Activated naive CD8-positive, alpha-beta T cell treated with anti-CD3 and anti-CD28 coated beads, Interleukin-2, amount 50 U/mL, for 24 hours (primary cell): ENCODE measurements around the gene SEC16A.

ENCODE experiments used
- ATAC-seq: fragments of 150-1000 bp; cut with Tn5 transposase; one replicate; pipeline ENCODE4 v1.10.0; 2021
- DNase-seq: peaks from one replicate; pipeline ENCODE4 v3.0.0; 2021
- H3K27ac Mint-ChIP-seq: one replicate; pipeline ENCODE4 v1.8.0; 2021; ENCODE audit warnings: mild to moderate bottlenecking, mixed read lengths
- H3K27me3 Mint-ChIP-seq: one replicate; pipeline ENCODE4 v1.8.0; 2021; ENCODE audit warnings: mixed read lengths
- H3K36me3 Mint-ChIP-seq: one replicate; pipeline ENCODE4 v1.8.0; 2021; ENCODE audit warnings: low read depth, mixed read lengths
- H3K4me1 Mint-ChIP-seq: one replicate; pipeline ENCODE4 v1.8.0; 2021; ENCODE audit warnings: mixed read lengths
- H3K4me3 Mint-ChIP-seq: one replicate; pipeline ENCODE4 v1.8.0; 2021; ENCODE audit warnings: mild to moderate bottlenecking, moderate library complexity, mixed read lengths
- H3K9me3 Mint-ChIP-seq: one replicate; pipeline ENCODE4 v1.8.0; 2021; ENCODE audit warnings: mixed read lengths

Gene SEC16A

DNA sequence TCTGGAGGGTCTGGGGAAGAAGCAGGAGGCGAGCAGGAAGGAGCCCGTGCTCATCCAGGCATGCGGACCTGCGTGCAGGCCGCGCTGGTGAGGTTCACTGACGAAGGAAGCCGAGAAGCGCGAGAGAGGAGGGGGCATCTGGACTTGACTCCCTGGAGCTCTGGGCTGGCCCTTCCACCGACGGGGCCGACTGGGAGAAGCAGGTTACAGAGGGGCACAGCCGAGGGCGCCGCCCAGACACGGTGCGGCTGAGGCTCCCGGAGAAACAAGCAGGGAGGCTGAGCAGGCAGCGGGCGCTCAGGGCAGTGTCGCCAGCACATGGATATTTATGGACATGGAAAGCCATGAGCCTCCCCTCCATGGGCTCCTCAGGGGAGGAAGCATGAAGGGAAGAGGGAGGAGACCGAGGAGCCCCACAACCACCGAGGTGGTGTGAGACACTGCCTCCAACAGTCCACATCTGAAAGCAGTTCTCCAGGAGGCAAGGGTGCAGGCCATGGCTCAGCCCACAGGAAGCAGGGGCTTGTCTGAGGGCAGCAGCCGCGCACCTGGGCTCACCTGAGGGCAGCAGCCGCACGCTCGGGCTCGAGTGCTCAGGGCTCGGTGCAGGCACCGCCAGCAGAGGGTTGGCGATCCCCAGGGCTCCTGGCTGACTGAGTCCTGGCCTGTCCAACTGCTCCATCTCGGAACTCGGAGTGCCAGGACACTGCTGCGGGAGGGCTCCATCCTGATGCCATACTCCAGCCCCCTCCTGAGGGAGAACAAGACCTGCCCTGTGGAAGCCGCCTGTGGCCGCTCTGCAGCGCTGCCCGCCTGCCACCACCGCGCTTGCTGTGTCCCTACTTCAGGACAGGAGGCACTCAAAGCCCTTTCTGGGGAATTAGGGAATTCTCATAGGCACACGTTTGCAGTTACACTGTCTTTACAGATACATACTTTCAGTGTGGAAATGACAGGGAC, 27.5 kb downstream of the SEC16A start:
- Mint-ChIP-seq H3K36me3 (peaks cover 43% of the 10 kb centered on the region), H3K27me3 (no peaks in the 10 kb centered on the region), H3K9me3 (no peaks in the 10 kb centered on the region), H3K4me3 (no peak overlapping the region), H3K27ac (no peak overlapping the region), H3K4me1 (no peaks in the 10 kb centered on the region)
- DNase-seq (no peak), ATAC-seq (peak; percentile 29)

DNA sequence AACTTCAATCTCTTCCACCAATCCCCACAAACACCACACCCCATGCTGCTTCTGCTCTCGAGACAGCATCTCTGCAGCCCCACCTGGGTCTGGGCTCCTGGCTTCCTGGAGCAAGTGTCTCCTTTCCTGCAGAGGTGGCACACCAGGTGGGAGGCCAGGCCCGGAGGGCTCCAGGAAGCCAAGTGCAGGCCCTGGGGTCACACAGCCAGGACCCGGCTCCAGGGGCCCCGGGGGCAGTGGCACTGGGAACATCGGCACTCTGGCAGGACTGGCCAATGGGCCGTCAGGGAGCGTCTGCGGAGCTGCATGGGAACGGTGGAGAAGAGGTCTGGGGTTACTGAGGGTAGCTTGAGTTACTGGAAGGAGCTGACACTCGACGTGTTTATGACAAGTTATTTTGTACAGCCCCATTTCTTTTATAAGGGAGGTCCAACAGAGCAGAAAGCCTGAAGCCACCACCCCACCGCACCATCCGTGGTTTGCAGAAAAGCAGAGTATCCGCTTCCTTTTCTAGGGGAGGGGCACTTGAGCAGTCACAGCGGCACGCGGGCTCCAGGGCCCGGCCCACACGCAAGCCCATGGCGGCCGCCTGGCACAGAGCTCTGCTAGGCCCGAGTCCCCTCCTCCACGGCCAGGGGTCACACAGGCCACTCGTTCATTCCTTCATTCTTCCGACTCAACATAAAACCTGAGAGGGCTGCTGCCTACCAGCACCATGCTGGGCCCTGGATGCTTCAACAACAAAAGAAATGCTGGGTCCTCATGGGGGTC, 28.6 kb downstream of the SEC16A start:
- H3K36me3 Mint-ChIP-seq = peaks cover 47% of the 10 kb centered on the region
- H3K9me3 Mint-ChIP-seq = no peaks in the 10 kb centered on the region

DNA sequence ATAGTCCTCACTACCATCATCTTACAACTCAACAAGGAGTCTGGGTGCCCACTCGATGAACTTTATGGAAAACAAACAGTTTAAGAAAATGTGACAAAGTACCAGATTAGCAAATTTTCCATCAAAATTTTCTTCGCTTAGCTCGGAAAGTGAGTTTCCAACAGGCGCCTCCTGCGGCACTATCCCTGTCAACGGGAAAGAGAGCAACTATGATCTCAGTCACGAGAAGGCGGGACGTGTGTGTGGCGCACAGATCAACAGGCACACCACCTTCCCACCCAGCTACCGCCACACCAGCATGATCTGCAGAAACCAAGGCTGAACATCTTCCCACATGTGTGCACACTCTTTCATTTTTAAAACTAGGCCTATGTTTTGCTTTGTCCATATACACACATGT, 29.5 kb downstream of the SEC16A start:
- ATAC-seq (no peak), DNase-seq (no peak)
- no peaks in the 10 kb centered on the region for H3K9me3 Mint-ChIP-seq
- H3K36me3 Mint-ChIP-seq = peaks cover 41% of the 10 kb centered on the region
- H3K27ac Mint-ChIP-seq = no peak overlapping the region
- H3K27me3 Mint-ChIP-seq = no peaks in the 10 kb centered on the region
- no peak overlapping the region for H3K4me3 Mint-ChIP-seq
- H3K4me1 Mint-ChIP-seq = no peaks in the 10 kb centered on the region

More for the DNA sequence above, 28.6 kb downstream of the SEC16A start:
- ATAC-seq = no peak
- Mint-ChIP-seq H3K4me3 (no peak overlapping the region), H3K4me1 (no peaks in the 10 kb centered on the region), H3K27ac (no peak overlapping the region), H3K27me3 (no peaks in the 10 kb centered on the region)
- DNase-seq = no peak

DNA sequence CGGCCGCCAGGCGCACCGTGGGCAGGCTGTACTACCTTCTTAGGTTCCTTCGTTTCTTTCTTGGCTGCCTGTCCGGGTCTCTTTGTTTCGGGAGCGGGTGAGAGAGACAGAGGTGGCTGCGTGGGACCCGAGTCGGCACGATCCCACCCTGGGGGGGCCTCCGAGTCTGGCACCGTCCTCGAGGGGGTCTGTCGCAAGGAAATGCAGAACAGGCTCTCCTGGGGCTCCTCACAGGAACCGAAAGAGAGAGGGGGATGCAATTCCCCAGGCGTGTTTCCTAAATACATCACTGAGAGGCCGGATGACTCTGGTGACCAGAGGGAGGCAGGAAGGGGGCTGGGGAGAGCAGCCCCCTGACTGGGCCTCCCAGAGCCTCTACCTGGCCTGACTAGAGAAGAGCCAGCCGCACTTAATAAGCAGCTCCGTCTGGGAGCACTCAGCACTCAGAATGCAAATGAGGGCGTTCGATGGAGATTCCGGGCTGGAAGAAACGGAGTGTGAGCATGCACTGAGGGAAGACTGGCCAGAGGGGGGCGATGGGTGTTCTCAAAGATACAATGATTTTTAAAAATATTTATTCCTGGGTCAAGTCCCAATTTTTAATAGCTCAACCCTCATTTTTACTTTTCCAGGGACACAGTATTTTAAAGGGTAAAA, 31.5 kb downstream of the SEC16A start:
- ATAC-seq (no peak), DNase-seq (no peak)
- Mint-ChIP-seq H3K27me3 (no peaks in the 10 kb centered on the region), H3K9me3 (no peaks in the 10 kb centered on the region), H3K4me3 (no peak overlapping the region), H3K36me3 (peaks cover 45% of the 10 kb centered on the region), H3K4me1 (no peaks in the 10 kb centered on the region), H3K27ac (no peak overlapping the region)

DNA sequence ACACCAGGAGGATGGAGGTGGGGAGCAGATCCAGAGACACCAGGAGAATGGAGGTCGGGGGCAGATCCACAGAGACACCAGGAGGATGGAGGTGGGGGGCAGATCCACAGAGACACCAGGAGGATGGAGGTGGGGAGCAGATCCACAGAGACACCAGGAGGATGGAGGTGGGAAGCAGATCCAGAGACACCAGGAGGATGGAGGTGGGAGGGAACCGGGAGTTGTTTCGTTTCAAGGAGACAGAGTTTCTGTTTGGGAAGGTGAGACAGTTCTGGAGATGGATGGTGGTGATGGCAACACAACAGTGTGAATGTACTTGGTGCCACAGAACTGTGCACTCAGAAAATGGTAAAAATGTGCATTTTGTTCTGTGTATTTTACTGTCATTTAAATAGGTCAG, 34.2 kb downstream of the SEC16A start:
- no peaks in the 10 kb centered on the region for H3K9me3 Mint-ChIP-seq
- no peaks in the 10 kb centered on the region for H3K4me1 Mint-ChIP-seq
- ATAC-seq (no peak), DNase-seq (no peak)
- no peak overlapping the region for H3K4me3 Mint-ChIP-seq
- no peak overlapping the region for H3K27ac Mint-ChIP-seq
- peaks cover 45% of the 10 kb centered on the region for H3K36me3 Mint-ChIP-seq
- no peaks in the 10 kb centered on the region for H3K27me3 Mint-ChIP-seq

DNA sequence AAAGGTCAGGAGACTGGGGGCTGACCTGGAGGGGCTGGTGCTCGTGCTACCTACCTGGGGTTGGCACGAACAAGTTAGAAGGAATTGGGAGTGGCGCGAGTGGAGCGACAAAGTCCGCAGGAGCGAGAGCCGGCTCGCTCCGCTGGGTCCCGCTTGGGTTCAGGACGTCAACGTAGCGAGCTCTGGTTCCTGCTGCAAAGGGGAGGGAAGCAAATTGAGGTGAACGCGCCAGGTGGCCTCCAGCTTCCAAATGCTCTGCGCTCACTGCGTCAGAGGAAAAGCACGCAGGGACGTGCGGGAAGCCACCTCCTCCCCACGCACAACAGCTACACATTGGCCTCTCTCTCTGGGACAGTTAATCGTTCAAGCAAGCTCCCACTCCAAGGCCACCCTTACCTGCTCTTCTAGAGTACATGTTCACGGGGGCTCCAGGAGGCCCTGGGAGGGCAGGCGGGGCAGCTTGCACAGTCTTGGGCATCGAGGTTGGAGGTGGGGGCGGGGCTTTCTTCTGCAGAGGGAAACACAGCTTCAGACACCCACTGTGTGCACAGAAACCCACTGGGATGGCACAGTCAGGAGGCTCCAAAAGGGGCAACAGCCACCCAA, 35.6 kb downstream of the SEC16A start:
- H3K4me3 Mint-ChIP-seq = no peak overlapping the region
- peaks cover 45% of the 10 kb centered on the region for H3K36me3 Mint-ChIP-seq
- H3K4me1 Mint-ChIP-seq = no peaks in the 10 kb centered on the region
- ATAC-seq (no peak), DNase-seq (no peak)
- no peak overlapping the region for H3K27ac Mint-ChIP-seq
- no peaks in the 10 kb centered on the region for H3K9me3 Mint-ChIP-seq
- H3K27me3 Mint-ChIP-seq = no peaks in the 10 kb centered on the region

DNA sequence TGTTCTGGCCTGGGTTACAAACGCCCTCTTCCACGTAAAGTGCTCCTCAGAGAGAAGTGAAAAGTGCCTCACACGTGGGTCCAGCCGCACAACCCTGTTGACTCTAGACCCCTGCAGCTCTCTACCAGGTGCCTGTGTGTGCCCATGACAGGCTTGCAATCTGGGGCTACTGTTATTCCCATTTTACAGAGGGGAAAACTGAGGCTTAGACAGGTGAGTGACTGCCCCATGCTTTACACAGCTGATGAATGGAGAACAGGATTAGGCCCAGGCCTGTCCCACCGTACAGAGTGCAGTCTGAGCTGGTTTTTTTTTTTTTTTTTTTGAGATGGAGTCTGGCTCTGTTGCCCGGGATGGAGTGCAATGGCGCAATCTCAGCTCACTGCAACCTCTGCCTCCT, 37.0 kb downstream of the SEC16A start:
- Mint-ChIP-seq H3K27ac (no peak overlapping the region), H3K9me3 (no peaks in the 10 kb centered on the region), H3K36me3 (peaks cover 39% of the 10 kb centered on the region), H3K27me3 (no peaks in the 10 kb centered on the region), H3K4me3 (no peak overlapping the region), H3K4me1 (no peaks in the 10 kb centered on the region)
- ATAC-seq (no peak), DNase-seq (no peak)

DNA sequence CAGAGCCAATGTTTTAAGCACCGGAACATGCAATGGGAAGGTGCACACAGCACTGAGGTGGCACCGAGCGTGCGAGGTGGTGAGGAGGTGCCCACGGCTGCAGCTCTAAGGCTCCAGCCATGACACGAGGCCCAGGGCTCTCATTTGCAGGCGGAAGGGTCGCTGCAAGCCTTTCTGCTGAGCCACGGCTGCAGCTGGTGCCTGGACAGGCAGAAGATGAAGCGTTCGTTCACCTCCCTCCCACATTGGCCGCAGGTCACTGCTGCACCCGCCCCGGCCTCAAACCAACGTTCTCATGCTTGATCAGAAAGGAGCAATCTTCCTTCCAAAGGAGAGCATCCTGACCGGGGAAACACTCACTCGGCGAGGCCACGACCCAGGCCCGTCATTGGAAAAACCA, 38.7 kb downstream of the SEC16A start:
- peaks cover 33% of the 10 kb centered on the region for H3K36me3 Mint-ChIP-seq
- ATAC-seq = no peak
- no peak overlapping the region for H3K27ac Mint-ChIP-seq
- no peak for DNase-seq
- H3K4me3 Mint-ChIP-seq = no peak overlapping the region
- H3K4me1 Mint-ChIP-seq = peaks cover 1% of the 10 kb centered on the region
- no peaks in the 10 kb centered on the region for H3K27me3 Mint-ChIP-seq
- H3K9me3 Mint-ChIP-seq = no peaks in the 10 kb centered on the region

DNA sequence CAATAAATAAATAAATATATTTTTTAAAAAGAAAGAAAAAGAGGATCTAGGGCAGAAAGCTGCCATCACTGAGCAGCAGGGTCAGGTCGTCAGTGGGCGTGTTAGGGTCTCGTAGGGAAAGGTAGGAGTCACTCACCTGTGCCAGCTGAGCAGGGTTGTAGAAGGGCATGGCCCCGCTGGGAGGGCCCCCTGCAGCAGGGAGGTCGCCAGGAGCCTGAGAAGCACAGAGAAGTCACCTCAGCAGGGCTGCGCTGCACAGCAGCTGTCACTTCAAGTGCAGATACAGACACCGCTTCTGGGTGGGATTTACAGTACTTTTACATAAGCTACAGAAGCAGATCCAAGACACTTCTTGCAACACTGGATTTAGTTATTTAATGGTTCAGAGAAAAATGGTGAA, 39.2 kb downstream of the SEC16A start:
- no peak overlapping the region for H3K4me3 Mint-ChIP-seq
- peaks cover 33% of the 10 kb centered on the region for H3K36me3 Mint-ChIP-seq
- ATAC-seq (no peak), DNase-seq (no peak)
- H3K27ac Mint-ChIP-seq = no peak overlapping the region
- peaks cover 1% of the 10 kb centered on the region for H3K4me1 Mint-ChIP-seq
- no peaks in the 10 kb centered on the region for H3K9me3 Mint-ChIP-seq
- no peaks in the 10 kb centered on the region for H3K27me3 Mint-ChIP-seq

DNA sequence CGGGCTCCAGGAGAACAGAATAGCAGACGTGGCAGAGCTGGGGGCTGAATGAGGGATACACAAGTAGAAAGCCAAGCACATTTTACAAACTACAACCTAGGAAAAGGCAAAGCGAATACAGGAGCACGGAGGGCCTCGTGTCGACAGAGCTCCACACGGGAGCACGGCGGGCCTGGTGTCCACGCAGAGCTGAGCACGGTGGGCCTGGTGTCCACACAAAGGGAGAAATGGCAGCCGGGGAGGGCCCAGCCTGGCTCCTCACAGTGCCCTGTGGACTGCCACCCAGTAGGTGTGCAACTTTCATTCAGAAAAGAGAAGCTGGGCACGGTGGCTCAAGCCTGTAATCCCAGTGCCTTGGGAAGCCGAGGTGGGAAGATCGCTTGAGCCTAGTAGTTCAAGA, 39.8 kb downstream of the SEC16A start:
- Mint-ChIP-seq H3K27ac (no peak overlapping the region), H3K9me3 (no peaks in the 10 kb centered on the region), H3K27me3 (no peaks in the 10 kb centered on the region), H3K4me3 (no peak overlapping the region), H3K4me1 (peaks cover 5% of the 10 kb centered on the region), H3K36me3 (peaks cover 33% of the 10 kb centered on the region)
- ATAC-seq (no peak), DNase-seq (no peak)

DNA sequence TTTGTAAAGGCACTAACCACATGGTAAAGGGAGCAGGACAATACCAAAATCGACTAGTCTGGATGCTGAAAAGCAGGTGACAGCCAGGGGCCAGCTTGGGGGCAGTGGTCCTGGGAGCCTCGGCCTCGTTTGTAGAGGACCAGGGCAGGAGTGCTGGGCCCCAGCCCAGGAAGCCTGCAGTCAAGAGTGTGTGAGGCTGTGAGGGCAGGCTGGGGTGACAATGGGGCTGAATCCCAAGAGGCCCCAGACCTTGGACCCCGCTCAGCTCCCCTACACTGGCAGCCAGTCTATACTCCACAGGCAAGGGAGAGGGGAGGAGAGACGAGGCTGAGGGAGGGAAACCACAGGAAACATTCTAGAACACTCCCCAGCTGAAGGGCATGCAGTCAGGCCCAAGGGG, 40.6 kb downstream of the SEC16A start:
- H3K4me3 Mint-ChIP-seq = no peak overlapping the region
- ATAC-seq (no peak), DNase-seq (no peak)
- peaks cover 28% of the 10 kb centered on the region for H3K36me3 Mint-ChIP-seq
- peaks cover 13% of the 10 kb centered on the region for H3K4me1 Mint-ChIP-seq
- no peak overlapping the region for H3K27ac Mint-ChIP-seq
- H3K27me3 Mint-ChIP-seq = no peaks in the 10 kb centered on the region
- H3K9me3 Mint-ChIP-seq = no peaks in the 10 kb centered on the region

DNA sequence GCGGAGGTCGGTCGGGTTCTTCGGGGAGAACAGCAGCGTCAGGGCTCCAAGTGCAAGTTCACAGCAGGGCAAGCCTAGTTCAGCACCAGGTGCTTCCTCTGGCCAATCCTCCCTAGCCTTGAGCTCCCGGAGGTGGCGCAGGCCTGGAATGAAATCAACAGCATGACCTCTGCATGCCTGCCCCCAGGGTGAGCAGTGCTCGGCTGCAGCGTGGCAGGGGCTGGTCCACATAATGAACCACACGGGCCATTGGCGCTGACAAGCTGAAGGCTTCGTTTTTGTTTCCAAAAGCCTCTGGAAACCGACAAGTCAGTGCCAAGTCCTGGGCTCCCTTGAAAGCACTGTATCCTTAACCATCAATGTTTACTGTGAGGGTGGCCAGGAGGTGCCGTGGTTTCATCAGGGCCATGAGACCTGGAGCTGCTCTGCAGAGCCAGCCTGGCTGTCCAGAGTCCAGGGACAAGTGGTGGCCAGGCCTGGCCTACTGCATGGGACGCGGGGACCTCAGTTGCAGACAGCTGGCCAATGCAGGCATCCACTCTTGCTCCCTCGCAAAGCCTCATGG, 41.1 kb downstream of the SEC16A start:
- no peak overlapping the region for H3K27ac Mint-ChIP-seq

DNA sequence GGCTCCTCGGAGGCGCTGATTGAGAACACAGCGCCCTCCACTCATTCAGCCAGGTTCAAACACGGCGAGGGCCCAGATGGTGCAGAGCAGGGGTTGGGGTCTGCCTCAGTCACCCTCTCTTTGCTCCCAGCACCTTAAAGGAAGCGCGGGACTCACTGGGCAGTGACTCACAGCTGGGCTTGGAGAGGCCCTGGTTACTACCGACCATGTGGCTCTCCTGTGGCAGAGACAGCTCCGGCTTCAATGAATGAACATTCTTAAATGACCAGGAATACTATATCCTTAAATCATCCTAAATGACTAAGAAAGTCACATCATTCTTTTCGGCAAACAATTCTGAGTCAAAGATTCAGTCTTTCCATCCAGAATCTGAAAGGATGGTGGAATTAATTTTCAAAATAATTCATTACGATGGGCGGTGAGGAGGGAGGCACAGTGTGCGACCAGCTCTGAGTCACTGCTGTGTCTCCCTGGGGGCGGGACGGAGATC, 41.6 kb downstream of the SEC16A start:
- Mint-ChIP-seq H3K27ac (no peak overlapping the region), H3K9me3 (no peaks in the 10 kb centered on the region), H3K36me3 (peaks cover 20% of the 10 kb centered on the region), H3K4me3 (no peak overlapping the region), H3K27me3 (no peaks in the 10 kb centered on the region), H3K4me1 (peaks cover 22% of the 10 kb centered on the region)
- DNase-seq = no peak
- ATAC-seq = no peak

More for the DNA sequence above, 41.1 kb downstream of the SEC16A start:
- DNase-seq (no peak), ATAC-seq (no peak)
- Mint-ChIP-seq H3K9me3 (no peaks in the 10 kb centered on the region), H3K36me3 (peaks cover 24% of the 10 kb centered on the region), H3K4me1 (peaks cover 18% of the 10 kb centered on the region), H3K27me3 (no peaks in the 10 kb centered on the region), H3K4me3 (no peak overlapping the region)
